GM19468 (cell line): ENCODE data around the gene MEG3.

Experiments
- ATAC-seq: cut with Tn5 transposase; IDR thresholded peaks from one replicate; pipeline ENCODE4 v1.9.1; 2021; ENCODE audit warnings: mild to moderate bottlenecking, moderate library complexity, moderate number of reproducible peaks; ENCODE audit not compliant: unreplicated experiment; ENCODE audit errors: extremely low read depth

MEG3 gene

DNA sequence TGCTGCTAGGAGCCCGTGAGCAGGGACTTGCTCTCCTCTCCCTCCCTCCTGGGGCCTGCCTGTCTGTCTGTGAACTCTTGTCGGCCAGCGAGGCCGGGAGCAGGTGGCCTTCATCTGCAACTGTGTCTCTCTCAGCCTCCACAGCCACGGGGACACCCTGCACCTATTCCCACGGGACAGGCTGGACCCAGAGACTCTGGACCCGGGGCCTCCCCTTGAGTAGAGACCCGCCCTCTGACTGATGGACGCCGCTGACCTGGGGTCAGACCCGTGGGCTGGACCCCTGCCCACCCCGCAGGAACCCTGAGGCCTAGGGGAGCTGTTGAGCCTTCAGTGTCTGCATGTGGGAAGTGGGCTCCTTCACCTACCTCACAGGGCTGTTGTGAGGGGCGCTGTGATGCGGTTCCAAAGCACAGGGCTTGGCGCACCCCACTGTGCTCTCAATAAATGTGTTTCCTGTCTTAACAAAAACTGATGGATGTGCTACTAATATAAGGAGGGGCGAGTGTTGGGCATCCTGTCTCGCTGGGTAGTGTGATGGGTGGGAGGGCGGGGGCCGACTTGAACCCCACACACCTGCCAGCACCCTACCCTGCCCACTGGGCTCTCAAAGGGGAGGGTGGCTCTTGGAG, 34.8 kb downstream of the MEG3 start:
- ATAC-seq: no peak

DNA sequence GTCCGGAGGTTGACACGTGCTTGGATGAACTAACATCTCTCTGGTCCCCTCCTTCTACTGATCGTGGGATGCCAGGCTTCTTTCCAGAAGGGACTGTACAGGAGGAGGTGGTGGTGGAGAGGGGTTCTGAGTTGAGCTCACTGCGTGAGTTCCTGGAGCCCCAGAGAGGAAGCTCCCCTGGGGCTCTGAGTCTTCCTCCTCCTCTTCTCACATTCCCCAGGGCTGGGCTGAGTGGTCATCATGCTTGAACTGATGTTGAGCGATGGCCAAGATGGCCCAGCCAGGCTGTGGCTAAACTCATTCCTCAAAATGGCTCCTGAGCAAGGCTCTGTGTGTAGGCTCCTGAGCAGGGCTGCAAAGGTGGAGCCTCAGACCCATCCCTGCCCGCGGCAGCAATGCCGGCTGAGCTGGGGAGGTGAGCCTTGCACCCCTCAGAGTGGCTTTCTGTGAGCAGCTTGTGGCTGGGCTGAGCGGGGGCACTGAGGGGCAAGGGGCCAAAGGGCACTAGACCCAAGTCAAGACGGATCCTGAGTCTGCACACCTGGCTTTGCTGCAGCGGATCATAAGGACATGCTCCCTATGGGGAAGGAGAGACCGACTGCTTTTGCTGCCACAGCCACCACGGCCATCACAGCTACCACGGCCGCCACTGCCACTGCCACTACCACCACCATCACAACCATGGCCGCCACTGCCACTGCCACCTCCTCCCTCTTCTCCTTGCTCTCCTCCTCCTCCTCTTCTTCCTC, 35.4 kb downstream of the MEG3 start:
- no peak for ATAC-seq

DNA sequence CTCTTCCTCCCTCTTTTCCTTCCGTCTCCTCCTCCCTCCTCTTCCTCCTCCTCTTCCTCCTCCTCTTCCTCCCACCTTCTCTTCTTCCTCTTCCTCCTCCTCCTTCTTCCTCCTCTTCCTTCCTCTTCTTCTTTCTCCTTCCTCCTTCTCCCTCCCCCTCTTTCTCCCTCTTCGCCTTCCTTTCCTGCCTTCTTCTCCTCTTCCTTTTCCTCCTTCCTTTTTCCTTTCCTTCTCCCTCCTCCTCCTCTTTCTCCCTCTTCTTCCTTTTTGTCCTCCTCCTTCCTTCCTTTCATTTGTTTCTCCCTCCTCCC, 36.0 kb downstream of the MEG3 start:
- no peak for ATAC-seq

DNA sequence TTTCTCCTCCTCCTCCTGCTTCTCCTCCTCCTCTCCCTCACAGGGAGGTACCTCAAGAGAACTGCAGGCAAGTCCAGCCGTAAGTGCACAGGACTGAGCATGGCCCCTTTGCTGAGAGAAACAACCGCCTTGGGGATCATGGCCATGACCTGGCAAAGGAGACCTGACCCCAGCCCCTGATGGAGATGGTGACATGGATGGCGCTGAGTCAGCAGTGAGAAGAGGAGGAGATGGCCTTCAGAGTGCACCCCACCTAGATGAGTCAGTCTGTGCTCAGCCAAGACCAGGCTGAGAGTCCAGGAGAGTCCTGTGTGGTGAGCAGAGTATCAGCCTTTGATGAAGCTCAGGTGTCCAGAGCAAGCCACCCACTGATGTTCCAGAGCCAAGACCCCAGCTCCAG, 36.4 kb downstream of the MEG3 start:
- no peak for ATAC-seq

DNA sequence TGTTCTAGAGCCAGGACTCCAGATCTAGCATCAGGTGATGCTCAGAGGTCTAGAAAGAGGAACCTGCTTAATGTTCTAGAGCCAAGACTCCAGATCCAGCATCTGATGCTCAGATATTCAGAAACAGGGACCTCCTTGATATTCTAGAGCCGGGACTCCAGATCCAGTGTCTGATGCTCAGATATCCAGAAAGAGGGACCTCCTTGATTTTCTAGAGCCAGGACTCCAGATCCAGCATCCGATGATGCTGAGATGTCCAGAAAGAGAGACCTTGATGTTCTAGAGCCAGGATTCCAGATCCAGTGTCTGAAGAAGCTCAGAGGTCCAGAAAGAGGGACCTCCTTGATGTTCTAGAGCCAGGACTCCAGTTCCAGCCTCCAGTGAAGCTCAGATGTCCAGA, 36.9 kb downstream of the MEG3 start:
- no peak for ATAC-seq

DNA sequence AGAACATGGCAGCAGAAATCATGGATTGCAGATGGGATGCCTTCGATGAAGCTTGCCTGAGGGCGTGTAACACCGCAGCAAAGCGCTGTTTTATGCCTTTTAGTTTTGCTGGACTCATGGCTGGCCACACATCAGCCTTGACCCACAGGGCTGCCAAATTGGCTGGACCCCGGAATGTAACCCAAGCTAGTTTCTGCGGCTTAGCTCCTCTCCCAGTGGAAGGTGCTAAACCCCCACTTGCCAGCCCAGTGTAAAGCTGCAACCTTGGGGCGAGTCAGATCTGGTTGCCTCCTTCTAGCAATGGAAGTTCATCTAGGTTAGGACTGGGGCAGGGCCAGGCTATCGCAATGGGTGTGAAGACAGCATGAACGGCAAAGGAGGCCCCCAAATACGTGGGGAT, 38.3 kb downstream of the MEG3 start:
- ATAC-seq: no peak

DNA sequence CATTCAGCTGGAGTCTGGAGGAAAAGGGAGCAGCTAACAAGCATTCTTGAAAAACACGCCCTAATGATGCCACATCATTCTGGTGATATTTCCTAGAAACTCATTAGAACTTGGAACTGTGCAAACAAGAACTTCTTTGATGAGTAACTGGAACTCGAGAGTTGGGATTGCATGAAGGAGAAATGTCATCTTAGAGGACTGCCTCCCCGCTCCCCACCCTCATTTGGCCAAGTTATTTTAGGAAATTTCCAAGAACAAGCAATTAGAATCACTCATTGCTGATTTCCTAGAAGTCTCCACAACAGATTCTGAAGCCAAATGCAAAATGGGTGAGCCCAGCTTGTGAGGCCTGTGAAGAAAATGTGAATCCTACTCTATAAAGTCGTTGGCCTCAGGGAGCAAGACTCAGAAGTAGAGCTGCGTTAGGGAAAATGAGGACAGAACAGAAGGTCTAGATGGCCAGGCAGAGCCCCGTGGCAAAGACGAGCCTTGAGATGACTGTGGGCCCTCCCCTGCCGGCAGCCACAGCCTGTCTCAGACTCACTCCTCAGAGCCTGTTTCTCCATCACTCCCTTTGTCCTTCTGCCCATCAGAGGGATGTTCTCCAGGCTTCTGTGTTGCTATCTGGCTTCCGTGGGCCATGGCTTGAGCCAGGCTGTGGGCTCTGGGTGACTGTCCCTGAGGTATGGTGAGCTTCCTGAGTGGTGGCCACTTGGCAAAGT, 39.2 kb downstream of the MEG3 start:
- ATAC-seq: no peak

DNA sequence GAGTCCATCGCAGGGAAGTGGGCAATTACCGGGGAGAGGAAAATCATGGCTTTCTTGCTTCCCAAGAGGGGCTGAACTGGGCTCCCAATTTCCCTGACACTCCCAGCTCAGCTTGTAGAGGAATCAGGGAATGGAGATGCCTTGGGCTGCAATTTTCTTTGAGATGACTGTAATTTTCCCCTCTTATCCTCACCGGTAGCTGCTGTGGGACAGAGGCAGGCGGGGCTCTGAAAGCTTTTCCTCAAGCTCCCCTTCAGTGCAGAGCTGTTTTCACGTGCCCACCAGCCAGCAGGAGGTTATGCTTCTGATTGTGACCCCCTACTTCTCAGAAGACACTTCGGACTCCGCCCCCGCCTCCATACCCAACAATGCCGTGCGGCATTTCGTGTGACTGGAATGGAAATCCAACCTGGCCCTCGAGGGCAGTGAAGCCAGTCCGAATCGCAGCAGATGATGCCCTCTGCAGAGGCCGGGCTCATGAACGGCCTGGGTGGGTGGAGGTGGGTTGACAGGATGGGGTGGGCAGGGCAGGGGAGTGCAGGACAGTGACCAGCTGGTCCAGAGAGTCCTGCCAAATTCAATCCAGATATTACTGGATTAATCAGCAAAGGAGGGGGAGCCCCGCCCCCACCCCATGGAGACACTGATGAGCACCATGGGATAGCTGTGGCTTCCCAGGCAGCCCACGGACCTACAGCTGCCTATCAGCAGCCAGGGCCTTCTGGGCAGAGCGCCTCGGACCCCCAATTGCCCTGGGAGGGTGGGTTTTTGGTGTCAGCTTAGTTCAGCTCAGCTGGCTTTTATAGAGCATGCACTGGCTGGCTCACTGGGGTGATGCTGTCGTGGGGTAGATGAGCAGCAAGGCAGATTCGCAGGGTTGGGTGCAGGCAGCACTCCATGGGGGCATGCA, 40.0 kb downstream of the MEG3 start:
- no peak for ATAC-seq

DNA sequence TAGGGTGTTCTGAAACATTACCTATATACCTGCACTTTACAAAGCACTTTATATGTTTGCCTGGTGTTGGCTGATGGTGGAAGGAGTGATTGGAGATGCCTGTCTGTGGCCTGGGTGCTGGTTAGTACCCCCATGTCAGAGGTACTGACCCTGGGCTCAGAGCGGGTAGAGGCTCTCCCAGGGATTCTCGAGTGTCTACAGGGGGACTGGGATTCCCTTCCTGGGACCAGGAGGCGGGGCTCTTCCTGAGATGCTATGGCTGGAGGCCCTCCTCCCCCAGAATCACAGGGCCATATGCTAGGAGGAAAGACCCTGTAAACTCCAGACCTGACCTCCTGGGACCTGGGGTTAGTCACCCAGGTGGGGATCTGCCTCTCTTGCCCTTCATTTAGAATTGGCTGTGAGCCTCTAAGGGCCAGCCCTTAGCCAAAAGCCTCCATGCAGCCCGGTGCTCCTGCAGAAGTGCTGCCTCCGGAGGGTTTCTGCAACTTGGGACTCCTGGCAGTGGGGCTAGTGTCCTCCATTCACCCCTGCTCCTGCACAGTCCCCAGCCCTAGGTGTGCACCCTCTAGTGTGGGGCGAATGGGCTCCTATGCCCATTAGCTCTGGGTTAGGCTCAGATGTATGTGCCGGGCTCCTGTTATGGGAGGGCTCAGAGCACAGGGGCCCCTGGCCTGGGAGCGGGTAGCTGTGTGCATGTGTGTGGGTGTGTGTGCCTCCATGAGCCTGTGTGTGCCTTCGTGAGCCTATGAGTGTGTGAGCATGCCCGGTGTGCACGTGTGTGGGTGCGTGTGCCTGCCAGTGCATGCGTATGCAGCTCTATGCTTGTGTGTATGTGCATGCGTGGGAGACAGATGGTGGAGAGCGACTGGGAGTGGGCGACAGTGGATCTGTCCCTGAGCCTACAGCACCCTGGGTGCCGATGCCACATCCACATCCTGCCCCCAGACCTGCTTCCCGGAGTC, 41.0 kb downstream of the MEG3 start:
- no peak for ATAC-seq

DNA sequence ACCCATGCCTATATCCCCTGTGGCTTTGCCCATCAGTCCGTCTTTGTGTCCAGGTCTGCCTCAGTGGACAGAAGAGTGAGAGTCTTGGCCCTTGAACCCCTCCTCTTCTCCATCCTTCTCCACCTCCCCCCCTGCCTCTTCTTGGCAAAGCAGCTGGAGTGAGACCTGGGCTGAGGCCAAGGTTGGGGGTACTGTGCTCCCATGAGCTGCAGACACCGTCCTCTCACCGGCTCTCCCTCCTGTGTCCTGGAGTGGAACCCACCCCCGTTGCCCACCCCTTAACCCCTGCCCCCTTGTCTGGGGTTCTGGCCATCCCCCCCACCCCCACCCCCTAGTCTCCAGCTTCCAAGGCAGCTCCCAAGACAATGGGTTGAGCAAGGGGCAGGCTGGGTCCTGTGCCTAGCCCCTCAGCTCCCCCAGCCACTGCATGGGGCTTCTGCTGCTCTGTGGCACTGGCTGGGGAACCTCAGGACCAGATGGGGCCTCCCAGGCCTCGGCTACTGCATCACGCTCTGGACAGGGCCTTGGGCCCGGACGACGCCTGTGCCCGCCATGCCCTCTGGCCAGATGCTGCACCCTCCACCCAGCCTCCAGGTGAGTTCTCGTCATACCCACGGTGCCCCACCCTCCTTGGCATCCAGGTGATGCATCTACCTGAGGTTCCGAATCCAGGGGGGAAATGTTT, 41.9 kb downstream of the MEG3 start:
- ATAC-seq: no peak

DNA sequence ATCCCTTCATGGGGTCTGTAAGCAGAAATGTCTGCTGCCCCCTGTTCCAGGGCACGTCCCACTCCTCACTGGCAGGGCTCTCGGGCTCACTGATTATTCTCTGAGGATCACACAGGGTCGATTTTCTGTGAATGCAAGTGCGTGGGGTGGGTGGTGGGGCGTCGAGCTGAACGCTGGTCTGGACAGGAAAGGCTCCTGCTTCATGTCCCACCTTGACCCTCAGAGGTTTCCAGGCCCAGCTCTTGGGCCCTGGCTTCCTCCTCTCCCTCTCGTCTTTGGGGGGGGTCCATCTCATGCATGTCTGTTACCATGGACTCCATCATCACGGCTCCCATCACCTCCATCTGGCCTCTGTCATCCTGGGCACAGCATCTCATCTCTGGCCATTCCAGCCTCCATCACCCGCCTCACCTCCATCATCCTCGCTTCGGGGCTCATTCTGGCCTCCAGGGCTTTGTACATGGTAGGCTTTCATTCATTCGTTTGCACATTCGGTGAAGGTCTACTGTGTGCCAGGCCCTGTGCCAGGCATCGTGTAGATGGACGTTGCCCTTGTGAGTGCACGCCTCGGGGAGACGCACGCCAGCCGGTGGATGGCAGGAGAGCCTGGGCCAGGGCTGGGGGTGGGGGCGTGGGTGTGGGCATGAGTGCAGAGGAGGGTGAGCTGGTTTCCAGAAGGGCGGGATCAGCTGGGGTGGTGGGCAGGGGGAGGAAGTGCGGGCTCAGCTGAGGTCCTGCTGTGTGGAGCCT, 42.9 kb downstream of the MEG3 start:
- ATAC-seq: no peak

DNA sequence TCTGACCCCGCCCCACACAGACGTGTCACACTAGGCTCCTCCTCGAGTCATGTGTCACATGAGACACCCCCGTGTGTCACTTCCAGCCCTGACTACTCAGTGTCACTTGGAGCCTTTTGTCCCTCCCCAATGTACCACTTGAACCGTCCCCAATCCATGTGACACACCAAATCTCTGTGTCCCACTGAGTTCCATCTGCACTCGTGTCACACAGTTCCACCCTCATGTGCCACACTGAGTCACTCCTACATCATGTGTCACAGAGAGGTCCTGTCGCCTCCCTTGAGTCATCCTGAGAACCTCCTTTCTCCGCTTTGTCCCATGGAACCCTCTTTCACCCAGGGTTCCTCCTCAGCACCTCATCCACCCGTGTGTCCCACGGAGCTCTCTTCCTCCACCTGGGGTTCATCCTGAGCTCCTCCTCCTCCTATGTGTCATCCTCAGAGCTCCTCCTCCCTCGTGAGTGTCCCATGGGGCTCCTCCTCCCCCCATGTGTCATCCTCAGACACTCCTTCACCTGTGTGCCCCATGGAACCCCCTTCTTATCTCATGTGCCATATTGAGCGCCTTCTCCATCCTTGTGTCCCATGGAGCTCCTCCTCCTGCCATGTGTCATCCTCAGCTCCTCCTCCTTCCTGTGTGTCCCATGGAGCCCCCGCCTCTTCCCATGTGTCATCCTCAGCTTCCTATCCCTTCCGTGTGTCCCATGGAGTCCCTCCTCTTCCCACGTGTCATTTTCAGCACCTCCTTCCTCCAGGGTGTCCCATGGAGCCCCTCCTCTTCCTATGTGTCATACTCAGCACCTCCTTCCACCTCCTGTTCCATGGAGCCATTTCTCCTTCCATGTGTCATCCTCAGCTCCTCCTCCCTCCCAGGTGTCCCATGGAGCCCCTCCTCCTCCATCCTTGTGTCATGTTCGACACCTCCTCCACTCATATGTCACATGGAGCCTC, 45.6 kb downstream of the MEG3 start:
- ATAC-seq: no peak

DNA sequence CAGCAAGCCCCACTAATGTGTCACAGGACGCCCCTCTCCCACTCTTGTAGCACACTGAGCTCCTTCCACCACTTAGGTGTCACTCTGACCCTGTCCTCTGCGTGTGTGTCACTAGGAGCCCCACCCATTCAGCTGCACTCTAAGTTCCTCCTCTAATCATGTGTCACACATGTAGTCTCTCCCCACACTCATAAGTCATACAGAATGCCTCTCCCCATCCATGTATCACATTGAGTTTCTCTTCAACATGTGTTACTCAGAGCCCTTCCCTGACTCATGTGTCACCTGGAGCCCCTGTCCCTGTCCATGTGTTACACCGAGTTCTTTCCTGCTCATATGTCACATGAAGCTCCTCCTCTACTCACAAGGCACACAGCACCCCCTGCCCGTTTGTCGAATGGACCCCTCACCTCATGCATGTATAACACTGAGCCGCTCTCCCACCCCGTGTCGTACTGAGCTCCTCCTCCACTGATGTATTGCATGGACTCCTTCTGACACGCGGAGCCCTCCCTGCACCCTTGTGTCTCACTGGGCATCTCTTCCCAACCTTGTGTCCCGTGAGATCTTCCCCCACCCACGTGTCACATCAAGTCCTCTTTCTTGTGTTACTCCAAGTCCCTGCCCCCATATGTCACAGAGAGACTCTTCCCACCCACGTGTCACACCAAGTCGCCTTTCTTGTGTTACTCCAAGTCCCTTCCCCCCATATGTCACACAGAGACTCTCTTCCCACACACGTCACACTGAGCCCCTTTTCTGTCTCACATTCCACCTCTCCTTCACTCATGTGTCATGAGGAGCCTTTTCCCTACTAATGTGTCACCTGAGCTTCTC, 46.6 kb downstream of the MEG3 start:
- no peak for ATAC-seq

DNA sequence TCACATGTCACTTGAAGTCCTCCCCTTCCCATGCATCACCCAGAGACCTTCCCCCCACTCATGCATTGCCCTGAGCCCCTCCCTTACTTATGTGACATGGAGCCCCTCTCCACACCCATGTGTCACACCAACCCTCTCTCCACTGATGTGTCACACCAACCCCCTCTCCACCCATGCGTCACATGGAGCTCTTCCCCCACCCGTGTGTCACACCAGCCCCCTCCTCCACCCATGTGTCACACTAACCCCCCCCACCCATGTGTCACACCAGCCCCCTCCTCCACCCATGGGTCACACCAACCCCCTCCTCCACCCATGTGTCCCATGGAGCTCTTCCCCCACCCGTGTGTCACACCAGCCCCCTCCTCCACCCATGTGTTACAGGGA, 47.2 kb downstream of the MEG3 start:
- no peak for ATAC-seq

DNA sequence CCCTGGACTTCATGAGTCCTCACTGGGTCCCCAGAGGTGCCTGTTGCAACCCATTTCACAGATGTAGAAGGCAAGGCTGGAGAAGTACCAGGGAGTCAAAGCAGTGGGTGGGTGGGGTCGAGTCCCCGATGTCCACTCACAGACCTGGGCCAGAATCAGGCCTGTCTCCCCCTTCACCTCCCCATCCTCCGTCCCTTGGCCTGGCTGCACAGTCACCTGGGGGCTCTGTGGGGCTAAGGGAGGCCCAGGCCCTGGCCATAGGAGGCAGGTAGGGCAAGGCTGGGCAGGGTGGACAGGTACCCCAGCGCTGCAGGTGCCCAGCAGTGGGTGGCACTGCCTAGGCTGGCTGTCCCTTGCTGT, 48.1 kb downstream of the MEG3 start:
- ATAC-seq: no peak

DNA sequence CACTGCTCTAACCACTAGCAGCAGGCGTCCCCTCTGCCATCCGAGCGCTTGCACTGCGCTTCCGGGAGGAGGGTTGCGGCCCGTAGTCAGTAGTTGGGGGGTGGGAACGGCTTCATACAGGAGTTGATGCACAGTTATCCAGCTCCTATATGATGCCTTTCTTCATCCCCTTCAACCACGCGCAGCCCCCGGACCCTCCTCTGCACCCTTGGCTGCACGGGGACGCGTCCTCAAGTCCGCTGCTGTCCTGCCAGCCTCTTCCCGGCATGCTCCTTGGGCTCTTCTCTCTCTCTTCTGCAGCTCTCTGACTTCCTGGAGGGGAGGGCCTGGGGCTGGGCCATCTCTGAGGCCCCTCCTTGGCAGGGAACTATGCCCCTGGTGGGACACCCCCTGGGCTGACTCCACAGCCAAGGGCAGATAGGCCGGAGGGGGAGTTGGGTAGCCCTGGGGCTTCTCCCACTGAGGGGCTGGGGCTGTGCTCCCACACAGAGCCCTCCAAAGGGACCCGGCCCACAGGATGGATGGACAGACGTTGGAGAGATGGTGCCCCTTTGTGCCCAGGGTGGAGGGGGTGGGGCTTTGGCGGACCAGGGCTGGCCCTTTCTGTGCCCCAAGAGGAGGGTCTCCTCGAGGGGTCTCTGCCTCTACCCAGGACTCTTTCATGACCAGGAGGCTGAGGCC, 48.6 kb downstream of the MEG3 start:
- no peak for ATAC-seq
